Lower leg skin (tissue), 4 donors: ENCODE measurements around the gene CALML6. TPM values are rescaled to one million over a fixed set of nuclear protein-coding genes. Genes with fewer than 3 reads are reported as not detected.

Experiments used
- DNase-seq, 2 donors: peaks; one replicate each; pipeline ENCODE4 v3.0.0-alpha.2; 2019; ENCODE audit warnings: low spot score in 2 of 2
- H3K4me3 ChIP-seq: fragments of 200-600 bp; sonication (generic); 2 replicates; pipeline ENCODE4 v1.5.1; 2017; ENCODE audit warnings: mild to moderate bottlenecking, low read depth; ENCODE audit not compliant: poor library complexity, severe bottlenecking
- CTCF ChIP-seq, 3 donors: fragments of 450-650 bp; IDR thresholded peaks; one replicate each; pipeline ENCODE4 v1.5.1; 2016; ENCODE audit warnings: antibody characterized with exemption in 3 of 3, mild to moderate bottlenecking in 3 of 3, moderate library complexity in 2 of 3
- POLR2A ChIP-seq, 2 donors: fragments of 450-650 bp; IDR thresholded peaks; one replicate each; pipeline ENCODE4 v1.6.1; 2016 to 2017; ENCODE audit warnings: antibody characterized with exemption in 2 of 2, mild to moderate bottlenecking in 1 of 2, moderate library complexity in 1 of 2
- WGBS, 2 donors: methylation state at CpG; one replicate each; pipeline ENCODE4 v1.1.5; 2018; 5-methylcytosine and 5-hydroxymethylcytosine counted together
- intact Hi-C: fragments of 100-400 bp; cut with DNase I; formaldehyde crosslinking; loops from one replicate; pipeline ENCODE4 v1.15.0; 2023; ENCODE audit warnings: low total_unique reads
- total RNA-seq, 4 donors: library from RNA; depleted of rRNA; stranded (reverse); fragments of >200 nt; gene quantifications; one replicate each; pipeline ENCODE4 v1.1.0, GENCODE V29; 2016

CALML6 gene
- total RNA-seq, 4 donors from 2014 or later, result 0.13 to 0.89 (median 0.65) TPM

- TF ChIP-seq POLR2A (IDR thresholded peaks at IDR 0.05), result no peak
- DNase-seq, result no peak
- intact Hi-C loops, result loop anchor here (10.0 kb wide), 1 partner anchor 109 kb away; no protein-coding TSS in a partner anchor
- no peak overlapping the region for H3K4me3 ChIP-seq
- 80 to 81% methylated on average over 19 of the region's 19 CpGs for WGBS, 2 donors
These were observed 21.6 kb upstream of the CALML6 start for GRCh38 chr1:1893291-1893985.

- WGBS, 2 donors, result 92% methylated on average over 2 of the region's 2 CpGs; no CpG with 5 or more reads in 1 of the 2 donors
- TF ChIP-seq POLR2A (IDR thresholded peaks at IDR 0.05) (no peak), CTCF (IDR thresholded peaks at IDR 0.05) (no peak)
These were observed 21.1 kb upstream of the CALML6 start for GRCh38 chr1:1893997-1894353.

GRCh38 chr1:1894354-1895059 is 20.6 kb upstream of the CALML6 start:
- intact Hi-C loops, result loop anchor here (10.0 kb wide), 1 partner anchor 110 kb away; no protein-coding TSS in a partner anchor
- no peak overlapping the region for H3K4me3 ChIP-seq
- 12 to 20% methylated on average over 12 to 14 of the region's 14 CpGs for WGBS, 2 donors
- TF ChIP-seq CTCF (IDR thresholded peaks at IDR 0.05), result no peak
- no peak for TF ChIP-seq POLR2A (IDR thresholded peaks at IDR 0.05)
- peak in 1 of 2 donors; percentile 25 for DNase-seq

More at GRCh38 chr1:1893997-1894353, 21.1 kb upstream of the CALML6 start:
- intact Hi-C loops, result loop anchor here (10.0 kb wide), 1 partner anchor 109 kb away; no protein-coding TSS in a partner anchor
- no peak for DNase-seq
- H3K4me3 ChIP-seq, result no peak overlapping the region

- intact Hi-C loops, result loop anchor here (10.0 kb wide), 1 partner anchor 110 kb away; no protein-coding TSS in a partner anchor
- WGBS, 2 donors, result 33 to 37% methylated on average over 10 of the region's 10 CpGs
- H3K4me3 ChIP-seq, result no peak overlapping the region
- no peak for DNase-seq
- no peak for TF ChIP-seq CTCF (IDR thresholded peaks at IDR 0.05)
These were observed 20.0 kb upstream of the CALML6 start for GRCh38 chr1:1895060-1895418.

GRCh38 chr1:1895456-1896336 is 19.4 kb upstream of the CALML6 start:
- 81 to 83% methylated on average over 11 to 12 of the region's 14 CpGs for WGBS, 2 donors
- TF ChIP-seq CTCF (IDR thresholded peaks at IDR 0.05) (no peak), POLR2A (IDR thresholded peaks at IDR 0.05) (no peak)
- H3K4me3 ChIP-seq, result no peak overlapping the region
- DNase-seq, result no peak
- intact Hi-C loops, result loop anchor here (10.0 kb wide), 1 partner anchor 111 kb away; no protein-coding TSS in a partner anchor
